ENCODE data around the gene TNF. TPM values are rescaled to one million over a fixed set of nuclear protein-coding genes. Genes with fewer than 3 reads are reported as not detected.

Gene TNF
- total RNA-seq, 1 experiment from 2014 or later: not detected

- H3K36me3 ChIP-seq: no peaks in the 10 kb centered on the region; the same call in none of the 2 replicates
- H3K4me3 ChIP-seq: no peak overlapping the region
- H3K27ac ChIP-seq: no peak overlapping the region
- H3K9me3 ChIP-seq (replicated peaks): no peaks in the 10 kb centered on the region
- H3K27me3 ChIP-seq: no peaks in the 10 kb centered on the region
- peaks cover 9% of the 10 kb centered on the region; the same call in 1 of the 2 replicates for H3K4me1 ChIP-seq
- DNase-seq: no peak
Observed at GRCh38 chr6:31556307-31556706, 19.1 kb upstream of the TNF start.

- H3K4me3 ChIP-seq: no peak overlapping the region
- H3K27me3 ChIP-seq: no peaks in the 10 kb centered on the region
- no peaks in the 10 kb centered on the region; the same call in none of the 2 replicates for H3K36me3 ChIP-seq
- H3K4me1 ChIP-seq: peaks cover 9% of the 10 kb centered on the region; the same call in 1 of the 2 replicates
- H3K9me3 ChIP-seq (replicated peaks): no peaks in the 10 kb centered on the region
- no peak for DNase-seq
- no peak overlapping the region for H3K27ac ChIP-seq
Observed at GRCh38 chr6:31557443-31558317, 17.7 kb upstream of the TNF start.

GRCh38 chr6:31558318-31558625, 17.1 kb upstream of the TNF start:
- Histone ChIP-seq H3K36me3 (no peaks in the 10 kb centered on the region; the same call in none of the 2 replicates), H3K27ac (no peak overlapping the region), H3K4me1 (peaks cover 13% of the 10 kb centered on the region; the same call in 1 of the 2 replicates), H3K4me3 (no peak overlapping the region), H3K27me3 (no peaks in the 10 kb centered on the region), H3K9me3 (replicated peaks) (no peaks in the 10 kb centered on the region)
- no peak for DNase-seq

GRCh38 chr6:31558631-31559500, 16.5 kb upstream of the TNF start:
- Histone ChIP-seq H3K4me1 (peaks cover 19% of the 10 kb centered on the region; the same call in 1 of the 2 replicates), H3K4me3 (no peak overlapping the region), H3K27ac (no peak overlapping the region), H3K9me3 (replicated peaks) (no peaks in the 10 kb centered on the region), H3K36me3 (no peaks in the 10 kb centered on the region; the same call in none of the 2 replicates), H3K27me3 (no peaks in the 10 kb centered on the region)
- no peak for DNase-seq

- Histone ChIP-seq H3K9me3 (replicated peaks) (no peaks in the 10 kb centered on the region), H3K4me1 (peaks cover 19% of the 10 kb centered on the region; the same call in 1 of the 2 replicates), H3K36me3 (no peaks in the 10 kb centered on the region; the same call in none of the 2 replicates), H3K4me3 (no peak overlapping the region), H3K27ac (no peak overlapping the region), H3K27me3 (no peaks in the 10 kb centered on the region)
- no peak for DNase-seq
Observed at GRCh38 chr6:31559606-31559957, 15.8 kb upstream of the TNF start.

- Histone ChIP-seq H3K27me3 (no peaks in the 10 kb centered on the region), H3K9me3 (replicated peaks) (no peaks in the 10 kb centered on the region), H3K4me3 (no peak overlapping the region), H3K4me1 (peaks cover 19% of the 10 kb centered on the region; the same call in 1 of the 2 replicates), H3K36me3 (no peaks in the 10 kb centered on the region; the same call in 1 of the 2 replicates), H3K27ac (no peak overlapping the region)
- DNase-seq: peak in 1 of 2 experiments; percentile 46
Observed at GRCh38 chr6:31559958-31560696, 15.2 kb upstream of the TNF start.

- Histone ChIP-seq H3K36me3 (no peaks in the 10 kb centered on the region; the same call in 1 of the 2 replicates), H3K27me3 (no peaks in the 10 kb centered on the region), H3K27ac (no peak overlapping the region), H3K4me3 (no peak overlapping the region), H3K4me1 (peaks cover 19% of the 10 kb centered on the region; the same call in 1 of the 2 replicates), H3K9me3 (replicated peaks) (no peaks in the 10 kb centered on the region)
- no peak for DNase-seq
Observed at GRCh38 chr6:31560697-31561058, 14.7 kb upstream of the TNF start.

GRCh38 chr6:31567531-31568370, 7.6 kb upstream of the TNF start:
- Histone ChIP-seq H3K9me3 (replicated peaks) (no peaks in the 10 kb centered on the region), H3K27me3 (peaks cover 14% of the 10 kb centered on the region; the same call in 1 of the 2 replicates), H3K27ac (no peak overlapping the region), H3K4me3 (no peak overlapping the region), H3K4me1 (peaks cover 10% of the 10 kb centered on the region; the same call in 1 of the 2 replicates), H3K36me3 (no peaks in the 10 kb centered on the region)
- no peak for DNase-seq

- no peaks in the 10 kb centered on the region for H3K9me3 ChIP-seq (replicated peaks)
- H3K27ac ChIP-seq: no peak overlapping the region
- no peaks in the 10 kb centered on the region for H3K36me3 ChIP-seq
- peaks cover 14% of the 10 kb centered on the region; the same call in 1 of the 2 replicates for H3K27me3 ChIP-seq
- H3K4me1 ChIP-seq: peaks cover 3% of the 10 kb centered on the region; the same call in 1 of the 2 replicates
- DNase-seq: no peak
- no peak overlapping the region for H3K4me3 ChIP-seq
Observed at GRCh38 chr6:31568537-31568961, 6.8 kb upstream of the TNF start.

GRCh38 chr6:31569861-31570536, 5.4 kb upstream of the TNF start:
- DNase-seq: no peak
- no peaks in the 10 kb centered on the region for H3K36me3 ChIP-seq
- H3K9me3 ChIP-seq (replicated peaks): no peaks in the 10 kb centered on the region
- H3K4me1 ChIP-seq: no peaks in the 10 kb centered on the region
- no peak overlapping the region for H3K4me3 ChIP-seq
- no peak overlapping the region for H3K27ac ChIP-seq
- peaks cover 14% of the 10 kb centered on the region; the same call in 1 of the 2 replicates for H3K27me3 ChIP-seq

- Histone ChIP-seq H3K9me3 (replicated peaks) (no peaks in the 10 kb centered on the region), H3K27ac (no peak within 1 kb of the TSS), H3K36me3 (no peaks in the 10 kb centered on the region), H3K4me1 (no peaks in the 10 kb centered on the region), H3K4me3 (no peak within 1 kb of the TSS), H3K27me3 (peaks cover 14% of the 10 kb centered on the region; the same call in 1 of the 2 replicates)
- DNase-seq: no peak
Observed at GRCh38 chr6:31572041-31572911, 3.1 kb upstream of the TNF start, which contains the start of gene LTA. LTA (plus strand) TSS chr6:31572289; CDS start chr6:31572743, 454 bp downstream.
